Adrenal gland (tissue), 5 donors: ENCODE results near the gene TBC1D22A.

Source experiments
- CTCF ChIP-seq, 6 experiments: fragments of 450-650 bp in 4 of 6; fragments of 200-600 bp in 2 of 6; sonication (generic) in 1 of 6; IDR thresholded peaks; 1 replicate in 5 of 6; 2 replicates in 1 of 6; pipeline versions ENCODE4 v1.5.1 to v1.8.0; 2016 to 2021; ENCODE audit warnings: antibody characterized with exemption in 6 of 6, mild to moderate bottlenecking in 2 of 6, moderate library complexity in 1 of 6
- POLR2A ChIP-seq, 2 donors: fragments of 450-650 bp; IDR thresholded peaks; one replicate each; pipeline ENCODE4 v1.6.1; 2017; ENCODE audit warnings: antibody characterized with exemption in 2 of 2, mild to moderate bottlenecking in 2 of 2, moderate library complexity in 1 of 2
- donor health status: DM: no; HTN: no; CAD: no.

- TF ChIP-seq CTCF (IDR thresholded peaks at IDR 0.05) (no peak), POLR2A (IDR thresholded peaks at IDR 0.05) (no peak)
Measured at GRCh38 chr22:47174096-47174495, 411.6 kb downstream of the TBC1D22A start.
